Activated gamma-delta T cell treated with Interleukin-2 at 50 U/mL for 16 hours (primary cell): ENCODE data around the gene TM4SF1.
"Not testable (repeated sequence)": the region's sequence is repeated elsewhere in the genome, so short reads cannot be mapped to it uniquely, and the experiment has no call there.

Experiments
- DNase-seq: peaks from one replicate; pipeline ENCODE4 v3.0.0-alpha.2; 2020

The TM4SF1 gene

DNA sequence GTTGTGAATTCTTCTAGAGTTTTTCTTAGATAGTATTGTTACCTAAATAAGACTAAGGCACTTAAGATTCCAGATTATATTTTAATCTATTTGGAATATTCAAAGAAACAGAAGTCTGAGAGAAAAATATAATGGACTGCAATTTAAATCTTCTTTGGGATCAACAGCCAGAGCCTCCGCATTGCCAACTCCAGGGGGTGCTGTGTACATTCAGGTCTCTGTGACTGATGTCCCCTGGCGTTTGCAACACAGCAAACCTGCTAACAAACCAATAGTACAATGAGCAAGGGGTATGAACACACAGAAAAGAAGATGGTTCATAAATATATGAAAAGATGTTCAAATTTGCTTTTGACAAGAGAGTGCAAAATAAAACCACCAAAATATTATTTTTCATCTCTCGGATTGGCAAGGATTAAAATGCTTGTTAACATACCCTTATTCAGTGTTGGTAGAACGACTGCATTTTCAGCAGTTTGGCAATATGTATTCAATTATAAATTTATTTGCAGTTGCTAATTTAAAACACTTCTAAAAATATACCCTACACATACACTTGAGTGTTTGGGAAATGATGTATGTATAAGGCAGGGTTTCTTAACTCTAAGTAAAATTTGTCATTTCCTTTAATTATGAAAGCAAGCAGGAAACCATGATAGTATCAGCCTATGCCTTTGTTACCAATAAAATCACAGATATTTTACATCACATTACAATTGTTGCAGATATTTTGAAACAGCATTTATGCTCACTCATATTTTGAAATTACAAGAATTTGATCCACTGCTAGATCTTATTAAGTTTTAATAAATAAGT, 16.1 kb upstream of the TM4SF1 start:
- DNase-seq = no peak

DNA sequence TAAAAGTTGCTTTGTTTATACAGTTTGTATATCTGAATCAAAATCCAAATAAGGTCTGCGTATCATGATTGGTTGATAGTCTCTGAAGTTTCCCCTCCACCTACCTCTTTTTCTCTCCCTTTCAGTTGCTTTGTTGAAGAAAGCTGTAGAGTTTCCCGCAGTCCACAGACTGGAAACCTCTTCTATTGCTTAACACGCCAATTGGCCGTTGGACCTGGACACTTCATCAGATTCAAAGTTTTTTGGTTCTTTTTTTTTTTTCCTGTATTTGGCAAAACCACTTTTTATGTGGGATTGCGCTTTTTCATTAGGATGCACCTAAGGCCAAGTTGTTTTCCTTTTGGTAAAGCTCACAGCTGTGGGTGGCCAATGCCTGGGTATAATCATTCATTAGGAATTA, 14.5 kb upstream of the TM4SF1 start:
- DNase-seq = no peak

DNA sequence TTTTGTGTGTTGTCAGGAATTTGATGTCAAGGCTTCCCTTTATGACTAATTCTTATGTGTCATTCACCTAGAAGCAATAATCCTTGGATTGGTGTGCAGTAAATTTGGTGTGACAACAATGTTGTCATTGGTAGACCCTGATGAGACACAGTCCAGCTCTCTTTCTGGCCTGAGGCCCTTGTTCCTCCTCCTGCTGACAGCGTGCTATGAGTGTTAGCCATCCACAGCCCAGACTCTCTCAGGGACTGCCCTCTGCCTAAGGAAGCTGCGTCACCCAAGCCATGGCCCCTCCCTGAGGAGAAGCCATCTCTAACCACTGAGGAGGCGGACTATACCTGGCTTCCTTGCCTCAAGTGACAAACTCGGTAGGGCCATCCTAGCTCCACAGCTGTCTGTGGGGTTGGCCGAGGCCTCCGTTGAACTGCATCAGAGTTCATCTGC, 13.3 kb upstream of the TM4SF1 start:
- DNase-seq = no peak

DNA sequence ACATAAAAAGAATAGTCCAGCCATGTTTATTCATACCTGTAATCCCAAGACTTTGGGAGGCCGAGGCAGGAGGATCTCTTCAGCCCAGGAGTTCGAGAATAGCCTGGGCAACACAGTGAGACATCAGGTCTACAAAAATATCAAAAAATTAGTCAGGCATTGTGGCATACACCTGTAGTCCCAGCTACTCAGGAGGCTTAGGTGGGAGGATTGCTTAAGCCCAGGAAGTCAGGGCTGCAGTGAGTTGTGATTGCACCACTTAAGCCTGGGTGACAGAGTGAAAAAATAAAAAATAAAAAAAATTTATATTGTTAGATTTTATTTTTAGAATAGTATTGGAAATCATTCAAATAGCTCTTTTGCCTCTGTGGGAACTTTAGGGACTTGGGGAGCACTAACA, 12.8 kb upstream of the TM4SF1 start:
- no peak for DNase-seq

DNA sequence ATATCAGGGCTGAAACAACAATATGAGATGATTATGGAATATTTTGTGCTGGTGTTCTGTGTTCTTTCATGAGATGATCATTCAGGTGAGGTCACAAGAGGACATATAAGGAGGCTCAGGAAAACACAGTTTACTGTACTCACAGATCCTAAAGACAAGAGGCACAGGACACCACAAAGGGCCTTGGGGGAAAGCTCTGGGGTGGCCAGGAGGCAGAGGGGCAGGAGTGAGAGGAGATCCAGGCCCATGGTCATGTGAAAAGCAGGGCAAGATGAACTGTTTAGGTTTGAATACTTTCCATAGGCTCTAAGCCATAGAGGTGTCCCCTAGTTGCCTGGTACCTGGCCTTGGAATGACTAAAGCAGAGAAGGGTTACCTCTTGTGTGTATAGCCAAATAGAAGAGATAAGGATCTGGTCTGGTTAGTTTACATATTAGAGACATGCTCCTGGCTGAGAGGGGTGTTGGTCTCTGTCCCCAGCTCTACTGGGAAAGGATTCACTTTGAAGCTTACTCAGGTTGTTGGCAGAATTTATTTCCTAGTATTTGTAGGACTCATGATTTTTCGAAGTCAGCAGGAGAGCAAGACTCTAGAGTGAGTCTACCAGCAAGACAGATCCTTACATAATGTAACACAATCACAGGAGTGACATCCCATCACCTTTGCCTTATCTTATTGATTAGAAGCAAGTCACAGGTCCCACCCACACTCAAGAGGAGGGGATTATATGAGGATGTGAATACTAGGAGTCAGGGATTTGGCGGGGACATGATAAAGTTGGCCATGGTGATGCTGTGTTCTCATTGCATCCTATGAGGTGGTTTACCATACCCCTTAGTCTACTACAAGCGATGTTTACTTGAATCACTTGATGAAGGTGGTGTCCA, 11.3 kb upstream of the TM4SF1 start:
- no peak for DNase-seq

DNA sequence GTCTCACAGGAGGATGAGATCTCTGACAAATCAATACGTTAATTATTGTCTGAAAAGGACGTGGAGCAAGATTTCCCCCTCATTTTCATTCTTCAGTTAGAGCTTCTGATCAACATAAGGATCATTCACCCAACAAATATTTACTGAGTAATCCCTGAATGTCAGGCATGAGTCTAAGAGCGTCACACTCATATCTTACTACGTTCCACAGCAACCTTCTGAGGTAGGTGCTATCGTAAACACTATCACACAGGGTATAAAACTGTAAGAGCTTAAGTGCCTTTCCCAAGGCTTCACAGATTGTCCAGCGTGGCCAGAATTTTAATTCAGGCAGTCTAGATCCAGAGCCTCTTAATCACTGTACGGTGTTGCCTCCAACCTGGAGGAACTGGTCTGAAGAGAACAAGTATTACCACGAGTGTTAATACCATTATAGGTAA, 10.6 kb upstream of the TM4SF1 start:
- DNase-seq = no peak

DNA sequence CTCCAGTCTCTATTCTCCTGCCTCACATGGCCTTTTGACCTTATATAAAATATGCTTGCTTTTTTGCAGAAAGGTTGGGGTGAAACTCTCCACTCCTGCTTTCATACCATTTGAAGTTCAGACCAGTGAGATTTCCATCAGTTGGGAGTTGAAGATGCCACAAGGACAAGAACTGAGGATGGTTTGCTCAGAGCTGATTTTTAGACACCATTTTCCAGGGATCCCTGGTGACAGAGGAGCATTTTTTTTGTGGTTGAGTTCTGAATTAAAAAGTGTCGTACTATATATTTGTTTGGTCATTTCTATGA, 8.8 kb upstream of the TM4SF1 start:
- no peak for DNase-seq

DNA sequence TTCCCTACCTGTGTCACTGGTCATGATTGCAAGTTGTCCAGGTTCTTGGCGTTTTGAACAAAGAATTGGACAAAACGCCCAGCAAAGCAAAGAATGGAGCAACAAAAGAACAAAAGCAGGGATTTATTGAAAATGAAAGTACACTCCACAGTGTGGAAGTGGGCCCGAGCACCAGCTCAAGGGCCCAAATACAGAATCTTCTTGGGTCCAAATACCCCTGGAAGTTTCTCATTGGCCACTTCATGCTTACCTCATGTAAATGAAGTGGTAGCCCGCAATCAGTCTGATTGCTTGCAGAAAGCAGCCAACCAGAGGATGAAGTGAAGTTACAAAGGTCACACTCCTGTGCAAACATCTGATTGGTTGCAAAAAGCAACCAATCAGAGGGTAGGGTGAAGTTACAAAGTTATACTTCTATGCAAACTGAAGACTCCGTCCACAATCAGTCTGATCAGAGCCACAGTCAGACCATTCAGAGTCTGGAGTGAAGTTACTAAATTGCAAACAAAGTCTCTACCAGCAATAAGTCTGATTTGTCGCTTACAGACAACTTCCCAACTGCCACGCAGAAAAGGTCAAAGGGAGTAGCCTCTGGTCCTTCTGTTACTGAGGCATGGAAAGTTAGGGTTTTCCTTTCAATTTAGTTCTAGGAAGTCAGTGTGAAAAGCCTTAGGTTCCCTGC, 8.3 kb upstream of the TM4SF1 start:
- no peak for DNase-seq

DNA sequence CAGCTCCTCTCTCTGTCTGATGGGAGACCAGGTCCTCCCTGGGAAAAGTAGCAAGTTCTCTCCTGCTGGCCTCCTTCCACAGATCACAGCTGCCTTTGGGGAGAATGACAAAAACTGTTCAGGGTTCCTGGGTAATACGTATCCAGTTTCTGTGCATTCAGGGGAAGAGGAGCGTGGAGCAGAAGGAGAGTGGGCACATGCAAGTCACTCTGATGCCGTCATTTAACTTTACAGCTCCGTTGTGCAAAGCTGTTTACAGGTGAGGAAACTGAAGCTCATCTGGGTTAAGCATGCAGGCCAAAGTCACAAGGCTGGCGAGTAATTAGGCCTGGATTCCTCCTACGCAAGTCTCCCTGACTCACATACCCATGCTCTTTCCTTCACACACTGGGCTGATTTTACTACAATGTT, 7.5 kb upstream of the TM4SF1 start:
- DNase-seq = no peak

DNA sequence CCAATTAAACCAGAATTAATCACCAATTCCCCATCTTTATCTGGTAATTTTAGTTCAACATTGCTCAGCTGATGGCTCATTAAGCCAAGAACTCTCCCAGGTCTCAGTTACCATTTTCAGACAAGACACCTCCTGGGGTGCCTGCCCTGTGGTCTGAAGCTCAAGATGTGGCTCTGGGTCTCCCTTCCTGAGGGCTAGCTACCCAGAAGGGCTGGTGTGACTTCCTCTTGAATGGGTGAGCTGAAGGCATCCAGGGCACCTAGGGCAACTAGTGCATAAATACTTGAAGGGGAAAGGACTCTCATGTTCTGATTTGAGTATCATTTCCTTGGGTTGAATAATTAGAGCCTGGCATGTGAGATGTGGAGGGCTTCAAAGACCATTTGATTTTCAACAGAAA, 6.7 kb upstream of the TM4SF1 start:
- no peak for DNase-seq

DNA sequence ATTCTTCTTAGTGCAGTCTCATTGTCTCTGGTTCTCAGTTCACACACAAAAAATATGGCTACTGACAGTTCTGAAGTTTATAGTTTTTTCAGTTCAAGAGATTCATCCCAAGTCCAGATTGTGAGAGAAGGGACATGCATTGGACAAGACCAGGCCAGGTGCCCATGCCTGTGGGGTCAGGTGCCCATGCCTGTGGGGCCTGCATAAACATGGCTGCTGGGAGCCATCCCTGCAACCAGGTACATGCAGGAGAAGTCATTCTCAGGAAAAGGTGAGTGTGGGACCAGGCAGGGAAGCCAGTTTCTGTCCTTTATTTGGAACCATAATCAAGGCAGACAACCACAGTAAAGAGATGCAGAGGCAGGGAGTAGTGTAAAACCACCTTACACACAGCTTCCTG, 6.3 kb upstream of the TM4SF1 start:
- DNase-seq = no peak

DNA sequence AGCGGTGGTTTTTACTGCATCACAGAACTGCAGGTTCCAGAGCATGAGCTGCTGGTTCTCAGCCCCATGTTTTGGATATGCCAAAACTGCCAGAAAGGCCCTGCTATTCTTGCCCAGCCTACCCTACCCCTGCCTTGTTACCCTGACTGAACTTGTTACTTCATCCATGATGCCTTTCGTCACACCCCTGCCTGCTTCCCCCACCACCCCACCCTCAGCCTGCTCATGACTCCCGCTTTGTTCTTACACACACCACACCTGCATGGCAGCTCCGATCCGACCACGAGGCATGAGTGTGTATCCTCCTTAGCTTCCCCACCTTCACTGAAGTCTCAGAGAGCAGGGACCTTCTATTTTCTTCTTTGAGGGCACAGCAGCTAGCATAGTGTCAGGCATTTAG, 5.1 kb upstream of the TM4SF1 start:
- DNase-seq = no peak

DNA sequence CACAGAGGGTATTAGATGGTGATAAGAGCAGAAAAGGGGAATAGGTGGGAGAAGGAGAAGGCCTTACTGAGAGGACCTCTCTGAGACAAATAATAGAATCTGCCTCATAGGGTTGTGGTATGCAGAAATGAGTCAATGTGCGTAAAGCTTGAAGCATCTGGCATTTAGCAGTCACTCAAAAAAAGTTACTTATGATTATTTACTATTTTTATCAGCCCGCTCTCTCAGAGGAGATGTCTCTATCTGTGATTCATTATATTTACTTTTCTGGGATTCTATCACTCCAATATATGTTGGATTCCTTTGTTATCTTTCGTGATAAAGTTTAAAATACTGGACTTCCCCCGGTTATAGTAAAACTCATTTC, 4.6 kb upstream of the TM4SF1 start:
- DNase-seq = no peak

DNA sequence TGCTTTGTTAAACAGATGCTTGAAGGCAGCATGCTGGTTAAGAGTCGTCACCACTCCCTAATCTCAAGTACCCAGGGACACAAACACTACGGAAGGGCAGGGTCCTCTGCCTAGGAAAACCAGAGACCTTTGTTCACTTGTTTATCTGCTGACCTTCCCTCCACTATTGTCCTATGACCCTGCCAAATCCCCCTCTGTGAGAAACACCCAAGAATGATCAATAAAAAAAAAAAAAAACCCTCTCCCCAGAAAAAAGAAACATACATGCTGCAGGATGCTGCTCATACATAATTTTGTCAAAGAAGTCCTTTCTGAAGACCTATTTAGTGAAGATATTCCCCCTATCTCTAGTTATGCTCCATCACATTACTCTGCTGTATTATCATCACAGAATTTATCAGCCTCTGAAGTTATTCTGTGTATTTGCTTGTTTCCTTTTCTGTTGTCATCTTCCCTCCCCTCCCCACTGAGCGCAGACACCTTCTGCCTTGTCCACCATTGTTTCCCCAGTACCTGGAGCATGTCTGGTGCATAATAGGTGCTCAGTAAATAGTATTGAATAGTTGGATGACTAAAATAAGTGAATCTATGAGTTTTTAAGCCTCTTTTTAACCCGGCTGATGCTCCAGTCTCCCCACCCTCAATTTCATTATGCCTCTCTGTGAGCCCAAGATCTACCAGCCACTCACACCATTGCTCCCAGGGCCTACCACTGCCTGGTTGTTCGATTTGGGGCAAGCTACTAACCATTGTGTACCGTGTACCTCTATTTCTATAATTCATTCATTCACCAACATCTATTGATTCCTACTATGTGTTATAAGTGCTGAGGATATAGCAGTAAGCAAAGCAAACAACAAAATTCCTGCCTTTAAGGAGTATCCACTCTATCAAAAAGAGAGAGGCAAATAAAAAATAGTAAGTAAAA, 4.0 kb upstream of the TM4SF1 start:
- no peak for DNase-seq

DNA sequence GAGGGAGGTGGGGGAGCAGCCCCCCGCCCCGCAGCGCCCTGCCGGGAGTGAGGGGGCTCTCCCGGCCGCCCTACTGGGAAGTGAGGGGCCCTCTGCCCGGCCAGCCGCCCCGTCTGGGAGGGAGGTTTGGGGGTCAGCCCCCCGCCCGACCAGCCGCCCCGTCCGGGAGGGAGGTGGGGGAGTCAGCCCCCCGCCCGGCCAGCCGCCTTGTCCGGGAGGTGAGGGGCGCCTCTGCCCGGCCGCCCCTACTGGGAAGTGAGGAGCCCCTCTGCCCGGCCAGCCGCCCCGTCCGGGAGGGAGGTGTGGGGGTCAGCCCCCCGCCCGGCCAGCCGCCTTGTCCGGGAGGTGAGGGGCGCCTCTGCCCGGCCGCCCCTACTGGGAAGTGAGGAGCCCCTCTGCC, 2.8 kb upstream of the TM4SF1 start:
- DNase-seq = not testable (repeated sequence)

DNA sequence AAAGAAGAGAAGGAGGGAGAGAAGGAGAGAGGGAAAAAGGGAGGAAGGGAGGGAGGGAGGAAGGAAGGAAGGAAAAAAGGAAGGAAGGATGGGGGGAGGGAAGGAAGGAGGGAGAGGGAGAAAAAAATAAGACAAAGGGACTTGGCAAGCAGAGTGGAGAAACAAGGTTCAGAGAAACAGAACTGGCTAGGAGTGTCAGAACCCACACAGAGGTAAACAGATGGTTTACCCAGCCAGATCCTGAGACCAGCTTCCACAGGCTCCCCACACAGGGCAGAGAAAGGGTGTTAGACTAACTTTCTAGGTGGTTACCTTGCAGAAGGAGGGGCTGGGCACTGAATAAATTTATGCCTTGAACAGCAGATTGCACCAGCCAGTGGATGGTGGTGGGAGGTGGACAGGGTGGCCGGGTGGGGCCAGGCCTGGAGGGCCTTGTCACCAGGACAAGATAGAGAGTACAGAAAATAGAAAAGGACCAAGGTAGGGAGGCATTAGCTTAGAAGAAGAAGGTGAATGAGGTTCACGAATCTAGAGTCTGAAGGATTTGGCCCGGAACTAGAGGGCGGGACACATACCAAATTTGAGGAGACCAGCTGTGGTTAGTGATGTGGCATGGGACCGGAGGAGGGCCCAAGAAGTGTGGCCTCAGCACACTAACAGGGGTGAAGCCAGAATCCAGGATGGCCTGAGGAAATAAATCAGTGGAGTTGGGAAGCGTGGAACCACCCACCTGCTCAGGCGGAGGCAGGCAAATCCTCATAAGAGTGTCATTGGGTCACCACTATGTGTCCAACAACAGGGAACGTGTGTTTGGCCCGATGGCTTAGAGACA, 1.2 kb upstream of the TM4SF1 start:
- DNase-seq = no peak

DNA sequence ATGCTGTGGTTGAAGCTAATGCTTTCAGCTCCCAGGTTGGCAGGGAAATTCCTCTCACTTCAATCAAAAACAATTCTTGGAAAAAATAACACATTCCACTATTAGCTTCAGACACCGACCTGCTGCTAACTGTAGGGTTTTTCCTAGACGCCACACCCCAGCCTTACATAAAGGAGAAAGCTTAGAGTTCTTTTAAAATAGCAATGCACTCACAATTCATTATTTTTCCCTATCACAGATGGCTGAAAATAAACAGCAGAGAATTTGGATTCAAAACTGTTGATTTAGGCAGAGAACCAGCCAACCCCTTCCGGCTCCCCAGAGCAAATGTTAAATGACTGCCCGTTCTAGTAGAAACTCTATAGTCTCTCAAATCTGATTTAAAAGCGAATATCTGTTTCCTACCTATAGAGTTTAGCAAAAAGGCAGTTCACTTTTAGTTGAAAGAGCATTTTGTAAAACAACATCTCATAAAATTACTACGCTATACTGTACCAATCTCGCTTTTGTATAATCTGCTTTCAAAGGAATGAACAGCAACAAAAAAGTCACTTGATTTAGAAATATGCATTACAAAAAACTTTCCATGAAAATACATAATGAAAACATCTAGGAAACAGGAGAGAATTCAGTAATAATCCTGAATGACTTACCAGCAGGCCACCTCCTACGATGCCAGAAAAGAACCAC, 586 bp downstream of the TM4SF1 start:
- DNase-seq = no peak

DNA sequence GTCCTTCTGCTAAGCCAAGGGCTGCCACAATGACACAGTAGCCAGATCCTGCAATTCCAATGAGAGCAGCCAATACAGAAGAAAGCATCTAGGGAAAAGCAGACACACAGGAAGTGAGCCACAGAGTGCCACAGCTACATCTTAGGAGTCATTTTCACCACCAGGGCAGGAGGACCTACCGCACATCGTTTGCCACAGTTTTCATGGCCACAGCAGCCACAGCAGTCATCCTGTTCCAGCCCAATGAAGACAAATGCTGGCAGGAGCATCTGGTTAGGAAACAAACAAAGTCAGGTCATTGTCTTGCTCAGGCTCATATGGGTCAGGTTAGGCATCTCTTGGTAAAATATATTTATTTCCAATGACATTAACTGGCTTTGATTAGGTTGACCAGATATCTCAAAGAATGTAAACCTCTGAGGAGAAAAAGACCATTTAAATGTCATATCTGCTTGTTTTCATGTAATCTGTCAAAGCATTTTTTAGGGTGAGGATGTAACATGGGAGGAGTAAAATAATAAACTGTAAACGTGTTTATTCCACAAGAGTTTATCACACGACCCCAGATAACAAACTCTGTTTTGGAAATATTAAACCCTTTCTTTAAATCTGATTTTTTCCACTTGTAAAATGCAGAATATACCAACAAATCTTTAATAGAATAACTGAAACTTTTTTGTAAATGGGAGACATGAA, 1.8 kb downstream of the TM4SF1 start:
- DNase-seq = no peak

DNA sequence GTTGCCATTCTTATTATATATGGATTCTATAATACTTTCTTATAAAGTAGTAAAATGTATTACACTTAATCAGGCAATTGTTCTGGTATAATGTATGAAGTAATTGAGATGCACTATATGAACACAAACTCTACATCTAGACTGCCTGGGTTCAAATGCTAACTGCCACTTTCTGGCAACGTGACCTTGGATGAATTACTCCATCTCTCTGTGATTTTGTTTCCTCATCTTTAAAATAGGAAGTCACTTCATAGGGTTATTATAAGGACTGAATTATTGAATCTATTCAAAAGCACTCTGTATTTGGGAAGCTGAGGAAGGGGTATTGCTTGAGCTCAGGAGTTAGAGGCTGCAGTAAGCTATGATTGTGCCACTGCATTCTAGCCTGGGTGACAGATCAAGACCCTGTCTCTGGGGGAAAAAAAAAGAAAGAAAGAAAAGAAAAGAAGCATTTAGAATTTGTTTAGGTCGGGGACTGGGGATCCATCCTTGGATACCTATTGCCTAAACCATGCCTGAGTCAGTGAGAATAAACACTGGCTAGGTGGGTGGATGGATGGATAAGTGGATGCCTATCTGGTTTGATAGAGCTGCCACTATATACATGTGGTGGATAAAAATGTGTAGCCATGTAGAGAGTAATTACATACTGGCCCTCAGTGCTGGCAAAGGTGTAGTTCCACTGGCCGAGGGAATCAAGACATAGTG, 2.5 kb downstream of the TM4SF1 start:
- no peak for DNase-seq

DNA sequence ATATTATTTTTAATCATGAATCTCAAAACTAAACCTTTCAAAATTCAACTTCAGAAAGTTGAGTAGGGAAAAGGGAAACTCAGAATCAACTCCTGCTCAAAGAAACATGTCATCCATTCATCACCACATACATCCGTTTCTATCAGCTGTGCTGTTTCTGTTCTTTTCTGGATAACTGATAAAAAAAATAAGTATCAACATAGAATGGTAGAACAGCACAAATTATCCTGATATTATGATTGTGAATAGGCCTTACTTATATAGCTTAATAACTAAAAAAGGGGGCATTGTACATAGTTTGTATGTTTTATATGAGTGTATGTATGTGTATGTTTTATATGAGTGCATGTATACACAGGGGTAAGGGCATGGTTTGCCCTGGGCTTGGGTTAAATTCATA, 3.1 kb downstream of the TM4SF1 start:
- no peak for DNase-seq
